Sciatic nerve (tissue), 2 donors: ENCODE results near the gene CCT6B. TPM values are rescaled to one million over a fixed set of nuclear protein-coding genes. Genes with fewer than 3 reads are reported as not detected.

Source experiments
- ATAC-seq: fragments of 200-7000 bp; cut with Tn5 transposase; one replicate; pipeline ENCODE4 v1.9.1; 2020; ENCODE audit warnings: mild to moderate bottlenecking, moderate library complexity
- DNase-seq: peaks from one replicate; pipeline ENCODE4 v3.0.0-alpha.2; 2020; ENCODE audit warnings: low spot score
- intact Hi-C: fragments of 100-400 bp; cut with DNase I; formaldehyde crosslinking; loops from one replicate; pipeline ENCODE4 v1.14.2; 2022
- total RNA-seq: library from RNA; stranded (reverse); fragmentation: NEBNext Ultra II Directional; extraction: Animal tissue kit (Norgen Biotek cat#: 25700); gene quantifications from one replicate; pipeline ENCODE4 v1.2.1, GENCODE V29; 2021
- donor health status: DM: no; HTN: no; CAD: no.
- donor health status: DM: no; HTN: no; CAD: no.

Gene CCT6B
- total RNA-seq, 1 donor from 2014 or later: 2.9 TPM

DNA sequence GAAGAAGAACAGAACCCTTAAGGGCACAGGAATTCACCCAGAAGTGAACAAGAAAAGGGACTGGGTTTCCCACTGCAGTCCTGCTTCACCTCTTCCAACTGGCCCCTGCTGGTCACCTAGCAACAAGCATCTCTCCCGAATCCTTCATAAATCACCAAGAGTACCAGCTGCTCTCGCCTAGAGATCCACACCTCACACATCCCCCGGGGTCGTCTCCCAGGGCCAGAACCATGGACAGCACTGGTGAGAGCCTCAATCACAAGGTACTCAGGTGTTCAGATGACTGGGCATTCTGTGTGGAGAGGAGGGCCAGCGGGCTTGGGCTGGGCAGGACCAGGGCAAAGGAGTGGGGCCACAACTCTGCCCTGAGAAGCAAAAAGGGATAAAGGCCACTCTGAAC is 65.9 kb downstream of the CCT6B start:
- intact Hi-C loops: no loop called here
- DNase-seq: no peak
- no peak for ATAC-seq

- ATAC-seq: no peak
- DNase-seq: no peak
- intact Hi-C loops: no loop called here
Observed at GRCh38 chr17:34894964-34895363, 66.3 kb downstream of the CCT6B start.

DNA sequence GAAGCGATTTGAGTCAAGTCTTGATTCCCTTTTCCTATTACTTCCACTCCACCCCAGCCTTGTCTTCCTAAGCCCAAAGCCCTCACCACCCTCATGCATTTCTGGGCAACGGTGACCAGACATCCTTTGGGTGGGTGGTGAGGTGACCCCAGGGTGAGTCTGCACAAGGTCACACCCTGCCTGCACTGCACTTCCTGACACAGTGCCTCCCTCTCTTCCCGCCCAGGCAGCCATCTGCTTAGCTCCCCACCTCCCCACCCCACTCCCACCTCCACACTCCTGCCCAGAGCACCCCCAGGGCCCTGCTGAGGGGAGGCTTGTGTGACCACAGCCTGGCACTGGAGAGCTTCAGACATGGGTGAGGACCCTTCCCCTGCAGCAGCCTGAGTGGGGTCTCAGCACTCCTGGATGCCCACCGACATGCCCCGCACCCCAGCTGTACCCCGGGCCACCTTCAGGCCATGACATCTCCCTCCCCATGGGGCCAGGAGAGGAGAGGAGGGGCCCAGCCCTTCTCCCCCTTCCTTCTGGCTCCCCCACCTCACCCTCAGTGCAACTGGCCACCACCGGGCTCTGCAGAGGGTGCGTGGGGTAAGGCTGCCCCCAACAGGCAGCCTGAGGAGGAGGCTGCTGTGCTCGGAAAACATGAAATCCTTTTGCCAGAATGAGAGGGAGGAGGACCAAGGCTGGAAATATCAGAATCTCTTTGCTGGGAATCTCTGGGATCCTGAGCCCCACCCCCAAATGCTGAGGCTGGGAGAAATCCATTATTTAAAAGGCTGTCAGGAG is 68.6 kb downstream of the CCT6B start:
- ATAC-seq: no peak
- intact Hi-C loops: no loop called here
- no peak for DNase-seq

GRCh38 chr17:34886831-34887230 is 74.4 kb downstream of the CCT6B start:
- intact Hi-C loops: no loop called here
- no peak for ATAC-seq
- DNase-seq: no peak

DNA sequence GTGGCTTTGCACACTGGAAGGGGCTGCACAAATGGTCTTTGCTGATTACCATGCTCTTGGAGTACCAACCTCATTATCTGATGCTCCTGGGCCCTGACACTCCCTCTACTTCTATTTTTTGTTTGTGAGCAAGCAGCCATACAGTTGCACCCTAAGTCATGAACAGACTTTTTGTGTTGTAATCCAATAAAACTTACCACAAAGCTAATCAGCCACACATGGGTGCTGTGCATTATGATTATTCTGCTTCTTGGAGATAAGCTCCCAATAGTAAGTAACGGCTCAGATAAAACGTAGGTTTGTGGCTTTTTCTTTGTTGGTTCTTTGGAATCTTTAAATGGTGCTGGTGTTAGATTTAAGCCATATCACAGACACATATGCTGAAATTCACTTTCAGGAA is 76.2 kb downstream of the CCT6B start:
- DNase-seq (no peak), ATAC-seq (no peak)
- intact Hi-C loops: no loop called here

DNA sequence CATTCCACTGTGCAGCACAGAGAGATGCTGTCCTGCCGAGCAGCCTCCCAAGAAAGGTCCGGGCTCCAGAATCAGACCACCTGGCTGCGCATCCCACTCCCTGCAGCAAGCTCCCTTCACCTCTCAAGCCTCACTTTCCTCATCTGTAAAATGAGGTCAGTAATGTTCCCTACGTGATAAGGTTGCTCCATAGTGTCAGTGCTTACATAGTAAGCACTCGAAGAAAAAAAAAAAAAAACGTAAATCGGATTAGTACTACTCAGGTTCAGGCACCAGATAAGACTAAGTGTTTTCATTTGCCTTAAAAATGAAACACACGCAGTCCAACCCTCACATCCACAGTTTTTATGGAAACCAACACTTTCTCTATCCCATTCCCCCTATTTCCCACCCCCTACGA is 76.7 kb downstream of the CCT6B start:
- intact Hi-C loops: no loop called here
- ATAC-seq (no peak), DNase-seq (no peak)

DNA sequence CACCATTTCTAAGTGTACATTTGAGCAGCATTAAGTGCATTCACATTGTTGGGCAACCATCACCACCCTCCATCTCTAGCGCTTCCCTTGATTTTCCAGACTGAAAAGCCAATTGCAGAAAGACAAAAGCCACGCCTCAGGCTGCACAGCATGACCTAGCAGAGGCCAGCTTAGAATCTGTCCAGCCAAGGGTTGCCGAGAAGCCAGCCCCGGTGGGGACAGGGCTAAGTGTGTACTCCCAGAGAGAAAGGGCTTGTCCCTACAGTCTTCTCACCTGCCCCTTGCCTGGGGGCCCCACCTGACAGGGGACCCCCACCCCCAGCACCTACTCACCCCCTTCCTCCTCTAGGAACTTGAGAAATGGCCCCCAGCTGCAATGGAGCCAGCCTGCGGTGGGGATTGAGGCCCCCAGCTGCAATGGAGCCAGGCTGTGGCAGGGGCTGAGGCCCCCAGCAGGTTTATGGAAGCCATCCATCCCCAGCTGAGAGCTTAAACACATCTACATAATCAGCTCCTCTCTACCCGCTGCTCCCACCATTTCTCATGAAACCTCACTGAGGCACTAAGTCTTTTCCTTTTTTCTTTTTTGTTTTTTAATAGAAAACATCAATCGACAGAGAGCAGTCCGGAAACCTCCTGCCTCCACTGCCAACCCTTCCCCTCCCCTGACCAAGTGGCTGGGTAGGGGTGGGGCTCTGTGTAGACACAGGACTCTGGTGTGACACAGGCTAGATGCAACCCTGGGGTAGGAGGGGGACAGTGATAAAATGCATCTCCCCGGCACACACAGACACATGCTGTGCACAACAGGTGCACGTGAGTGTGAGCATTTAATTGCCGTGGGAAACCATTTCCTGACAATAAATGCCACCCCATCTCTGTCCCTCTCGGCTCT is 77.9 kb downstream of the CCT6B start:
- no peak for ATAC-seq
- DNase-seq: no peak
- intact Hi-C loops: no loop called here

GRCh38 chr17:34879146-34879545 is 82.1 kb downstream of the CCT6B start:
- DNase-seq: no peak
- intact Hi-C loops: no loop called here

More at GRCh38 chr17:34879146-34879545, 82.1 kb downstream of the CCT6B start:
- ATAC-seq: no peak

Other genes starting within 250 kb of the CCT6B start
- 21.3 TPM for gene ZNF830, start 80 bp upstream of the CCT6B start, total RNA-seq
- 35.2 TPM for gene LIG3, start 19.1 kb upstream of the CCT6B start, total RNA-seq
- 23.3 TPM for gene RFFL, start 102.2 kb upstream of the CCT6B start, total RNA-seq
- gene RAD51D, start 158.4 kb upstream of the CCT6B start, total RNA-seq: 16.9 TPM
- not detected for gene FNDC8, start 160.2 kb upstream of the CCT6B start, total RNA-seq
- 13.5 TPM for gene NLE1, start 180.8 kb upstream of the CCT6B start, total RNA-seq
- 0.04 TPM for gene UNC45B, start 186.4 kb upstream of the CCT6B start, total RNA-seq
- gene SLC35G3, start 232.9 kb upstream of the CCT6B start, total RNA-seq: not detected